Measurements from ENCODE around the gene MITF.

Gene MITF

DNA sequence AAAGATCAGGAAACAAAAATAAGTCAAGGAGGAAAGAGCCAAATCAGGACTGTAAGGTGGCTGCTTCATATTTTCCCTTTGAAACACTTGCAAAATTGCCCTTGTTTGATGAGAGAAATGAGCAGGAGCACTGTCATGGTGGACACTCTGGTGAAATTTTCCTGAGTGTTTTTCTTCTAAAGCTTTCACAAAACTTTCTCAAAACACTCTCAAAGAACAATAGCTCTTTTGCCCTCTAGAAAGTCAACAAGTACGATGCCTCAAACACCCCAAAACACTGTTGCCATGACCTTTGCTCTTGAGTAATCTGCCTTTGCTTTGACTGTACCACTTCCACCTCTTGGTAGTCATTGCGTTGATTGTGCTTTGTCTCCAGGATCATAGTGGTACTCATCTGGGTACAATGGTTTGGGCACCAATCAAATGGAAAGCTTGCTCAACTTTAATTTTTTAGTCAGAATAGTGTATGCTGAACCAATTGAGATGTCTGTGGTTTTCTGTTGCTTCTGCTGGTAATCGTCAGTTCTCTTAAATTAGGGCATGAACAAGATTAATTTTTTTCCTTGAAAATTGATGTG is 13.2 kb upstream of the MITF start:
- DNase-seq (ENCODE audit: low spot score): no peak

DNA sequence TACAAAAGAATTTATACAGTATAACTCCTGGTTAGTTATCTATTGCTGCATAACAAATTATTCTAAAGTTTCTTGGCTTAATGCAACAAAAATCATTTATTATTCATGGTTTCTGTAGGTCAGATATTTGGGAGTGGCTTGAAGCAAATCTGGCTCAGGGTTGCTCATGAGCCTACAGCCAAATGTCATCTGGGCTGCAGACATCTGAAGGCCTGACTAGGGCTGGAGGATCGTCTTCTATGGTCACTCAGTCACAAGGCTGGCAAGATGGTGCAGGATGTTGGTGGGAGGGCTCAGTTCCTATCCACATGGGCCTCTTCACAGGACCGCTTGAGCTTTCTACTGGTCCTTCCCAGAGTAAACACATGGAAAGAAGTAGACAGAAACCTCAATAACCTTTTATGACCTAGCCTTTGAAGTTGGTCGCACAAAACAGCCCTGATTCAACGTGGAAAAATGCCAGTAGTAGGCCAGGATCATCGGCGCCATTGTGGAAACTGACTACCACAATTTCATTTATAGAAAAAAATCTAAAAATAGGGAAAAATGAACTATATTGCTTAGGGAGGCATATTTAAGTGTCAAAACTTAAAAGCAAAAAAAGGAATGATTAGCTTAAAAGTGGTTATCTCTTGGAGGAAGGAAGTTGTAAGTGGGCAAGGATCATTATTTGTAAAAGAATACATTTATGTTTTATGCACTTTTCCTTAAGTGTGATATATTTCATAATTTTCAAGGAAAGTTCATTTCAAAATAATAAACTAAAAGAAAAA is 9.9 kb upstream of the MITF start:
- DNase-seq (ENCODE audit: low spot score): no peak

DNA sequence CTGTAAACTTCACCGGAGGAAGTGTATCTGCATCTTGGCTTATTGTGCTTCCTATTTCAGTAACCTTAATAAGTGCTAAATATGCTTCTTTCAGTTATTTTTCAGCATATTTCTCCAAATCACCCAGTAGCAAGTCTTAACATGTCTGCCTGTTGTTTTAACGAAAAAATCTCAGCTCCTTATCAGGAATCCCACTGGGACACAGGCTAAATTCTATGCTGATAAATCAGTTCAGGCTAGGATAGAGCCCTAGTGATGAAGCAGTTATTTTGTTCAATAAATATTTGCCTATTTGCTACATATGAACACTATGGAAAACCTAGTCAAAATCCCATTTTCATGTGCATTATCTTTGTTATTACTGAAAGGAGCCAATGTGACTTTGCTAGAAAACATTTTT is 8.2 kb upstream of the MITF start:
- no peak for DNase-seq (ENCODE audit: low spot score)

DNA sequence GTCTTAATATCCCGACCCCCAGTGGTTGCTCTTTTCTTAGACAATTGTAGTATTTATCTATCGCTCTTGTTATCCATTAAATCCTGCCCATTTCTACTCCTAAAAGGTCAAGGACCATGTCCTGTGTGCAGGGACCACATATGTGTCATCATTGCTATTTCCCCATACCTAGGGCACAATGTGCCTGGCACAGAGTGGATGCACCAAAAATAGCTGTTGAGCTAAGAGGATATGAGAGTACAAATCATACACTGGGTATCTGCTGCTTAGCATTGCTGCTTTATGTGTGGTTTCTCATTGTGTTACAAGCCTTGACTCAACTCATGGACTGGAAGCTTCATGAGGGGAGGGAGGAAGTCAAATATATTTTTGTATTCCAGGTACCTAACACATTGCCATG is 3.4 kb upstream of the MITF start:
- no peak for DNase-seq (ENCODE audit: low spot score)

DNA sequence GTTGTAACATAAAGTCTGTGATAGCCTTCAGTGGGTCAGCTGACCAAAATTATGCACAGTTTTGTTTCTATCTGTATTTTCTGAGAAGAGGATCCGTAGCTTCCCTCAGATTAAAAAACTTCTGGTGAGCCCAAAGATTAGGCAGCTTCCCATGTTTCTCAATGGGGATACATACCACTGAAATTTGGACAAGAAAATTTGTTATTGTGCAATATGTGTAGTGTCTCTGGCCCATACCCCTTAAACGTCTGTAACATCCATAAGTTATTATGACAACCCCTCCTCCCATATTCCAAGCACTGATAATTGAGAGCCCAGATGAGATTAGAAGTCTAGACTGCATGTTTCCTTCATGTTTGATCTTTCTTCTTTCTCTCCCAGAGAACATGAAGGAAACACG is 1.9 kb upstream of the MITF start:
- DNase-seq (ENCODE audit: low spot score): no peak

DNA sequence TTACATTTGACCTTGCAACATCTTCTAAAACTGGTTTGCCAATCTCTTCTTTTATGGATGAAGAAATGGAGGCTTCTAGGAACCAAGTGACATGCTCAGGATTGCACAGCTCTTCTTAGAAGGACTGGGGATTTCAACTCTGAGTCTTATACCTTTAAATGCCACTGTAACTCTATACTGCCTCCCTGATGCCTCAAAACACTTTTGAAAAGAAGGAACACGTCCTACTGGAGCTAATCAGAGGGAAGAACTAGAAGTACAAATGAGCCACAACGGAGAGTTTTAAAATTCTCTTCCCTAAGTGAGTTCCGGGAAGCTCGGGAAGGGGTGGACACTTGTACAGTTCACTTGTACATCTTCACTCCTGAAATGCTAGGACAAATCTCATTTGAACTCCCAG is 949 bp upstream of the MITF start:
- DNase-seq (ENCODE audit: low spot score): no peak

DNA sequence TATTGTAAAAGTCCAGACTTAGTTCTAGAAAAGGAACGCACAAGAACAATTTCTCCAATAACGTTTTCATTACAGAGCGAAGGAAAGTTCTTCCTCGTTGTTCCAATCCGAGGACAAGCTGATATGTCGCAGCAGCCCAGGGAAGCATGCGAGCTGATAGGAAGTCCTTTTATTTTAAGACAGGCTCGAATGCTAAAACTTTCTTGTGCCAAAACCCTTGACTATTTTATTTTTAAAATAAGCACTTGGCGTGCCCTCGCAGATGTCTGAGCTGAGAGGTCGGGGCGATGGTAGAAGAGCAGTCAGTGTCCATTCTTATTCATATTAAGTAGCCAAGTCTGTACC is 433 bp upstream of the MITF start:
- no peak for DNase-seq (ENCODE audit: low spot score)

DNA sequence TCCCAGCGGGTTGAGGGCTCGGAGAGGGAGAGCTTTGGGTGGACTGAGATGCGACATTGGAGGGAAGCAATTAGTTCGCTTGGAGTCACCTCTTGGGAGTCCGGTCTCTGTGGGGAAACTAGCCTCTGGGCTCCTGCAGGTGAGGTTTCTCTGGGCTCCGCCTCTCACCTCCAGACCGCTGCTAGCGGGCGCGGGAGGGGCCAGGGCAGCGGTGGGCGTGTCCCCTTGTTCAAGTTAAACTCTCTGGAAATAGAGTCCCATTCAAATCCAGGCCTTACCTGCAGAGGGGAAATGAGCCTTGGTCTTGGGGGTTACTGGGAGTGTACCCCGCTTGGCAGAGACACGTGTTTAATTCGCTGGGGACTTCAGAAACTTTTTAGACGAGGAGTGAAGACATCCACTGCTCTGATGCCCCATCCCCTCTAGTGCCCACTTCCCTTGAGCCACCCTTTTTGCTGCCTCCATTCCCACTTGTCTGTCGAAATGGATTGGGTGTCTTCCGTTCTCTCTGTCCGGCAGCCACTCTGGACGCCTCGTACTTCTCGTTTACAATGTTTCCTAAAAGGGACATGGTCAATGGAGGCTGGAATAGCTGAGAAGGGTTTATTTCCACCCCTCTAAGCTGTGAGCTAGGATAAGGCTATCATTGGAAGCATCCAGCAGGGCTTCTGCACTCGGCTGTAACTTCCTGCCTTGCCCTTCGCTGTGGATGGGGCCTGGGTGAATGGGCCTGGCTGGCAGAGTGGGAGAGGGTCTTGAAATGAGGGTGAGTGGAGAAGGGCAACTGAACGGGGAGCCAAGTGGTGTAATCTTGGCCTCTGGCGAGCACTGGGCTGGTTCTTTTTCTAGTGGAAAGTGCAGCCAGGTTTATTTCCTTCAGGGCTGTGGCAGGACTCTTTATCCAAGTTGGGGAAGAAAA is 1.1 kb downstream of the MITF start:
- no peak for DNase-seq (ENCODE audit: low spot score)

DNA sequence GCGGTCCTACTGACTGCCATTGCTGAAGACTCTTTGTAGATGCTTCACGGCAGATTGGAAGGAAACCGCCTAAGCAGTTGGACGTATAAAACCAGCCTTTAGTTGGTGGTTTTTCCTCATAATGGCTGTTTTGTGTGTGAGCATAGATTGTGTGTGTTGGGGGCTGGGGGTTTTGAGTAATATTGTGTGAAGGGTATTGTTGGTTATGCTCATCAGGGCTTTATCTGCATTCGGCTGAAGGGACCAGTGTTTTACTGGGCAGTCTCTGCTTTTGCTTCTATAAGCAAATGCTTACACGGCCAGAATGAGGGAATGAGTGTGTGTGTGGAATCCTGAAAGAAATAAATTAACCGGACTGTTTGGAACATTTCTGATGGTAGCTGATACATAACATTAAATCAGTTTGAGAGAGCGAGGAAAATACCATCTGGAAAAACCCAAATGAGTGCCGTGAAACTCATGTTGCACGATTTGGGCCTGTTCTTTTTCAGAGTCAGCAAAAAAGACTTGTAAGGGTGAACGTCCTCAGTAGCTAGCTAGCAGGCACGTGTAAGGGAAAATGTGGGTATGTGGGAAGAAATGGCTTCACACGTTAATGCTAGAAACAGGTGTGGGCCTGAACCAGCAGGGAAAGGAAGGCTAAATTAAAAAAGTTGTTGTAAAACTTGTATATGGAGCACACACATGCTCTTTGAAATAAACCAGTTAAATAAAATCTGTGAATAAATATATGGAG is 1.9 kb downstream of the MITF start:
- no peak for DNase-seq (ENCODE audit: low spot score)

DNA sequence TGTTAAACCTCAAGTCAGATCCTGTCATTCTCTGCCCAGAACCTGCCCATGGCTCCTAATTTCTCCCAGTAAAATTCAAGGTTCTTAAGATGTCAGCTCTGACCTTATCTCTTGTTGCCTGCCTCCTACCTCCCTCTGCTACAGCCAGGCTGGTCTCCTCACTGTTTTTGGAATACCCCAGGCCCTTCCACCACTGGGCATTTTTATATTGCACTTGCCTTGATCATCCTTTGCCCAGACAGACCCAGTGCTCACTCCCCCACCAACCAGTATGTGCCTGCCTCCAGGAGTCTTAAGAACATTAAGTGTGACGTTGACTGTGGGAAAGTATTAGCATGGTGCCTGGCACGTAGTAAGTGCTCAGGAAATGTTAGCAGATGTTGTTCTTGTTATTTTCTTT is 3.1 kb downstream of the MITF start:
- no peak for DNase-seq (ENCODE audit: low spot score)

DNA sequence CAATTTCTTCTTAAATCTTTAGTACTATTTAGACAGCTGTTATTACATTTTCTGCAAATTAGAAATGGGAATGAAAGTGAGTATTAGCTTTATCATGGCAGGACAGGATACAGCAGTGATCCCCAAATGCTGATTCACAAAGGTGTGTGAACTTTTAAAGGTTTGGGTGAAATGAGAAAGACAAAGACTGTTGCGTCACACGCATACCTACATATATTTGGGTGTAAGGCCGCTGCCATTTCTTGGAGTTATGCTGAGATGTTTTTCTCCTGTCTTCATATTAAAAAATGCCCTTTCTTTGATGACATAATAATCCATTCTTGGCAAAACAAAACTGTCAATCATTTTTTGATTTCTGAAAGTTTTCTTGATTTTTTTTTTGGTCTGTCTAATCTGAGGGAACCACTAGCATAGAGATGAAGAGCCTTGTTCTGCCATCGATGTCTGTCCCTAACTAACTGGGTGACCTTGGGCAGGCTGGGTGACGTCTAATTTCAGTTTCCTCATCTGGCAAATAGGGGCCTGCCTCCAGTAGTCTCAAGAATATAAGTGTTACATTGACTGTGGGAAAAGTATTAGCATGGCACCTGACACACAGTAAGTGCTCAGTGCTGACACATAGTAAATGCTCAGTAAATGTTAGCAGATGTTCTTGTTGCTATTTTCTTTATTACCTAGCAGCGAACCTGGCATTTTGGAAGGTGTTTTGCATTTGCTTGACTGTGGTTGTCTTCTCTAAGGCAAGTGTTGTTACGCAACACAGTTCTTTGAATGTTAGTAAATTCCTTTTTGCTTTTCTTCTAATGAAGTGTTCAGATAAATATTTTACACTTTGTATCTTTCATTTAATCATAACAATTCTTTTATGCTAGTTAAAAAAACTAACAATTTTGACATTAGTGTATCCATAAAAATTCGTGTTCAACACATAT is 5.0 kb downstream of the MITF start:
- no peak for DNase-seq (ENCODE audit: low spot score)

DNA sequence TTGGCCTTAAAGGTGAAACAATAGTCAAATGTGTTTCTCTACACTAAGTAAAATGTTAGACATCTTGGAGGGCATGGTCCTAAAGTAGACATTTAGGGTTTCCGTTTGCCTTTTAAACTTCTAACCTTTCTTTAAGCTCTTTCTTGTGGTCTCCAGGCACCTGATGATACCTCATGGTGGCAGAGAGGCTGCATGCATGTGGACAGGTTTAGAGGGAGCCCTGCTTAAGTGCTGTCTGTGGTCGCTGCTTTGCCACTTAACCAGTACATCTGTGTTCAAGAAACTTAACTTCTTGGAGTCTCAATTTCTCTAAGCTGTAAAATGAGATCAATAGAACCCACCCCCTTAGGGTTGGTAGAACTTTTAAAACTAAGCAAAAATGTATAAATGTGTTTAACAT is 6.2 kb downstream of the MITF start:
- DNase-seq (ENCODE audit: low spot score): no peak

DNA sequence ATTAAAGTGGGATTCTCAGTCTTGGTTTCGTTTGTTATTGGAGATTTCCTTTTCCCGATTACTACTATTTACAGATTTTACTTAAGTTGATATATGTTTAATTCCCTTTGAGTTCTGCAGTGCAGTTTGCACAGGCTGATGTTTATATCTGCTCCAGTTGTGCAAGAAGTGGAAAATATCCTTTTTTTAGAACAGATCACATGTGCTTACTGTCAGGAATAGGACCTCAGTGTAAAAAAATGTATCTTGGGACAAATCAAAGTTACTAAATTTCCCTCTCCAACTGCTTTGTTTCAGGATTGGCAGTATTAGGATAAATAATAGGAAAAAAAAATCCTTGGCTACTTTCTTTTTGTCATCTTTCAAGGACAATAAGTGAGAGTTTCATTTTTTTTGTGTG is 6.9 kb downstream of the MITF start:
- no peak for DNase-seq (ENCODE audit: low spot score)

DNA sequence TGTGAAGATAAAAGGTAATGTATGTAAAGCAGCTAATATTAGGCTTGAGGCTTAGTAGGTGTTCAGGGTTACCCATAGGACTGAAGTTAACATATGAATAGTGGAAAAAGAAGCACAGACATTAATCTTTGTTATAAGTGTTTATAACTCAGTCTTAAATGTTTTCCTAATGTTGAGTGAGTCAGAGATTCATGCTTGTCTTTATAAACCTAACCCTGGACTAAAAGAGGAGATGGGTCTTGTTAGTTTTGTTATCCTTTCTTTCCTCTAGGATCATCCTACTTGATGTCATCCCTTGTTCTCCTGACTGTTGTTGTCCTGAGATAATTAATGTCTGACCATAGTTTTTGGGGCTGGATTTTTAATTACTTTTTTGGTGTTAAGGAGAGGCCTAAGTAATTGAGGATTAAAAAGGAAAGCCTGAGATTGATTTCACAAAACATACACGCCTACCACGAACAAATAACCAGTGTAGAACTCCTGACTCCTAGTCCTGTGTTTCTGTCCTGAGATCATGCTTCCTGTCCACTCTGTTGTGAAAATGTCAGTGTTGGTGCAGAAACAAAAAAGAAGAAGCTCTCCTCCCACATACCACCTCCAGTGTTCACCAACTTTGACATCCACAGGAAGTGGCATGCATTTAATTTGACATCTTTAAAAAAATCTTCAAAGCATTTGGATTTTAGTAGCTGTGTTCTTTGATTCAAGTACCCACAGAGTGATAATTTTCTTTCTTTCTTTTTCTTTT is 8.4 kb downstream of the MITF start:
- no peak for DNase-seq (ENCODE audit: low spot score)

DNA sequence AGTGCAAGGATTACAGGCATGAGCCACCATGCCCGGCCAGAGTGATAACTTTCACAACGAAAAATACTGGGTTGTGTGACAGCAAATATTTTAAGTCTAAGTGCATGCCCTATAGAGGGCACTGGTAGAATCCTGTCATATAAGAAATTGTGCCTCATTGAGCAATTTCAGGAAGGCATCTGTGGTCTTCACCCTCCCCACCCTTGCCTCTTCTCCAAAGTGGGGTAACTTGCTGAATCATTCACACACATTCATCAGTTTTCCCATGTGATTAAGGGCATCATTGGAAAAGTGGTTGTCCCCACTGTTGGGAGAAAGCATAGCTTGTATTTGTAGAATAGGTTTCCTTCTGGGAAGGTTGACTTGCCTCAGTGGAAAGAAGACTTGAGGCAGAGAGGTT is 9.2 kb downstream of the MITF start:
- no peak for DNase-seq (ENCODE audit: low spot score)

DNA sequence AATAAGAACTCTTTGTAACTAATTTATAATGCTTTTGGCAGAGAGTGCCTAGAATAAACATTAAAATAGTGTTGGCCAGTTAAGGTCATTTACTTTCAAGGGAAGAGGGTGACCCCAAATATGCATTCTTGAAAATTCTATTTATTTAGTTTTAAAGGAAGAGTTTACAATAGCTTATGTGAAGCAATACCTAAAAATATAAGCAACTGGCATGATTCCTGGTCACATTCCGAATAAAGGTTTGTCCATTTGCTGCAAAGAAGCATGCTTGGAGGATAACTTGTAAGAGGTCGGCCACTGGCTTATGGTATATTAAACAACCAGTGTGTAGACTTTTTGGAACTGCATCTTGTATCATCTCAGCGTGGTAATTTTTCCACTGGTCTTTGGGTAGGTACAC is 10.2 kb downstream of the MITF start:
- DNase-seq (ENCODE audit: low spot score): no peak

DNA sequence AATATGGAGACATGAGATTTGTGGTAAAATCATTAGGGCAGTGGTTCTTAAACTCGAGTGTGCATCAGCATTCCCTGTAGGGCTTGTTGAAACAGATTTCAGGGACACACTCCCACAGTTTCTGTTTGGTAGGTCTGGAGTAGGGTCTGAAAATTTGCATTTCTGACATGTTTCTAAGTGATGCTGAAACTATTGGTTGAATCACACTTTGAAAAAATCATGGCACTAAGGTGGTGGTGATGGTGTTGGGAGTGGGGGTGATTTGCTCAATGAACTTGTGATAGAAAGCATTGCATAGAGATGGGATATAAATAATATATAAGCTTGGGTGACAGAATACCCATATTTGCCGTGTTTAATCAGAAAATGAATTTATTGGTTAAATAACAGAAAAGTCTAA is 11.3 kb downstream of the MITF start:
- DNase-seq (ENCODE audit: low spot score): no peak

DNA sequence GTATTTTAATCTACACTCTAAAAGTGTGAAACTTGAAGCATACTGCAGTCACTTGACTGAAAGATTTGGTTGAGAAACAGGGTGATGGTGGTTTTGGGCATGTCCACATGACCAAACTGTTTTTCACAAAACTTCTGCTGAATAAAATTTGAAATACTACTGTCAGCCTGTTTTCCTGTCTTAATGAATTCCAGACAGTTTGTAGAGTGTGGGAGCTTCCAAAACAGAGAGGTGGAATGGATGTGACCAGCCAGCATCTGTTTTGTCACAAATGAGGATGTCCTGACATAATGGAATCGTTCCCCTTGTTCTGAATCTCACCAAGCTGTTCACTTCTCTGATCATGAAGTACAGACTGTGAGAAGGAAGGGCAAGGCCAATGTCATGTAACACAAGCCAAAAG is 11.8 kb downstream of the MITF start:
- DNase-seq (ENCODE audit: low spot score): no peak

DNA sequence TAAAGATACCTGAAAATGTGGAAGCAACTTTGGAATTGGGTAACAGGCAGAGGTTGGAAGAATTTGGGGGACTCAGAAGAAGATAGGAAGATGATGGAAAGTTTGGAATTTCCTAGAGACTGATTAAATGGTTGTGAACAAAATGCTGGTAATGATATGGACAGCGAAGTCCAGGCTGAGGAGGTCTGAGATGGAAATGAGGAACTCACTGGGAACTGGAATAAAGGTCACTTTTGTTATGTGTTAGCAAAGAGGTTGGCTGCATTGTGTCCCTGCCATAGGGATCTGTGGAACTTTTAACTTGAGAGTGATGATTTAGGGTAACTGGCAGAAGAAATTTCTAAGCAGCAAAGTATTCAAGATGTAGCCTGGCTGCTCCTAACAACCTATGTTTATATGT is 13.0 kb downstream of the MITF start:
- no peak for DNase-seq (ENCODE audit: low spot score)

DNA sequence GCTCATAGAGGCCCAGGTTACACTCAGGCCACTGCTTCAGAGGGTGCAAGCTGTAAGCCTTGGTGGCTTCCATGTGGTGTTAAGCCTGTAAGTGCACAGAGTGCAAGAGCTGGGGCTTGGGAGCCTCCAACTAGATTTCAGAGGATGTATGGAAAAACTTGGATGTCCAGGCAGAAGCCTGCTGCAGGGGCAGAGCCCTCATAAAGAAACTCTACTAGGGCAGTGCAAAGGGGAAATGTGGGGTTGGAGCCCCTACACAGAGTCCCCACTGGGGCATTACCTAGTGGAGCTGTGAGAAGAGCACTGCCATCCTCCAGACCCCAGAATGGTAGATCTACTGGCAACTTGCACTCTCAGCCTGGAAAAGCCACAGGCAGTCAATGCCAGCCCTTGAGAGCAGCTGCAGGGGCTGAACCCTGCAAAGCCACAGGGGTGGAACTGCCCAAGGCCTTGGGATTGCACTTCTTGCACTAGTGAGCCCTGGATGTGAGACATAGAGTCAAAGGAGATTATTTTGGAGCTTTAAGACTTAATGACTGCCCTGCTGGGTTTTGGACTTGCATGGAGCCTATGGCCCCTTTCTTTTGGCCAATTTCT is 14.0 kb downstream of the MITF start:
- no peak for DNase-seq (ENCODE audit: low spot score)
